K562 (cell line): ENCODE results near the gene NPFF. TPM values are rescaled to one million over a fixed set of nuclear protein-coding genes. Genes with fewer than 3 reads are reported as not detected.

Experiments used
- ARNT ChIP-seq, 2 experiments: fragments of 450-650 bp; IDR thresholded peaks; 2 replicates each; pipeline ENCODE4 v1.6.1; 2016; ENCODE audit warnings: mild to moderate bottlenecking in 1 of 2
- ATF3 ChIP-seq, 2 experiments: fragments of 450-650 bp in 1 of 2; sonication (generic) in 1 of 2; formaldehyde crosslinking in 1 of 2; IDR thresholded peaks in 1 of 2; conservative IDR thresholded peaks in 1 of 2; 2 replicates each; pipeline versions ENCODE4 v1.6.1 to v1.8.1; 2016 to 2023; ENCODE audit warnings: mild to moderate bottlenecking in 2 of 2, moderate library complexity in 2 of 2, inconsistent platforms in 1 of 2, missing genetic modification reagents in 1 of 2
- ATF4 ChIP-seq: fragments of 450-650 bp; formaldehyde crosslinking; IDR thresholded peaks from 2 replicates; pipeline ENCODE4 v1.4.0; 2022; ENCODE audit warnings: mild to moderate bottlenecking, moderate library complexity
- CUX1 ChIP-seq: fragments of 200-800 bp; sonication (Bioruptor generic); IDR thresholded peaks from 2 replicates; pipeline ENCODE4 v1.6.1; 2016; ENCODE audit warnings: missing genetic modification characterization, missing compliant biosample characterization
- CXXC5 ChIP-seq: fragments of 250-450 bp; sonication (Bioruptor Pico); IDR thresholded peaks from 2 replicates; pipeline ENCODE4 v1.8.0; 2022; ENCODE audit warnings: inconsistent platforms, mild to moderate bottlenecking, moderate library complexity
- DACH1 ChIP-seq: fragments of 450-650 bp; IDR thresholded peaks from 2 replicates; pipeline ENCODE4 v1.6.1; 2018; ENCODE audit not compliant: partially characterized antibody
- E2F5 ChIP-seq: sonication (generic); formaldehyde crosslinking; IDR thresholded peaks from 2 replicates; pipeline ENCODE4 v1.8.0; 2022; ENCODE audit warnings: mild to moderate bottlenecking, missing genetic modification reagents
- GABPA ChIP-seq: fragments of 200-800 bp; sonication (Bioruptor generic); conservative IDR thresholded peaks from 2 replicates; pipeline ENCODE4 v1.6.1; 2016; ENCODE audit warnings: low read depth, missing genetic modification characterization, missing compliant biosample characterization
- JUND ChIP-seq, 2 experiments: IDR thresholded peaks; 2 replicates in 1 of 2; 3 replicates in 1 of 2; pipeline ENCODE4 v1.6.1; 2011; ENCODE audit warnings: borderline replicate concordance in 2 of 2, low read depth in 2 of 2, low read length in 2 of 2, improper control_type of control experiment in 1 of 2, missing biosample characterization in 1 of 2, missing genetic modification characterization in 1 of 2, missing genetic modification reagents in 1 of 2
- MAX ChIP-seq: sonication (generic); formaldehyde crosslinking; IDR thresholded peaks from 2 replicates; pipeline ENCODE4 v1.9.0; 2022; ENCODE audit warnings: mild to moderate bottlenecking, missing genetic modification reagents
- SNIP1 ChIP-seq: fragments of 450-650 bp; IDR thresholded peaks from 2 replicates; pipeline ENCODE4 v1.7.1; 2017; ENCODE audit warnings: low read depth, mild to moderate bottlenecking
- SNRNP70 ChIP-seq: fragments of 200-400 bp; formaldehyde crosslinking; optimal IDR thresholded peaks from 2 replicates; pipeline ENCODE3; 2017; ENCODE audit warnings: low read depth, low read length
- TFAP4 ChIP-seq: sonication (generic); formaldehyde crosslinking; IDR thresholded peaks from 2 replicates; pipeline ENCODE4 v1.8.0; 2022; ENCODE audit warnings: missing genetic modification reagents, mild to moderate bottlenecking, moderate library complexity, borderline replicate concordance
- U2AF1 ChIP-seq: fragments of 200-400 bp; formaldehyde crosslinking; optimal IDR thresholded peaks from 2 replicates; pipeline ENCODE3; 2017; ENCODE audit warnings: mild to moderate bottlenecking, low read depth, low read length, moderate library complexity
- ZBTB17 ChIP-seq: fragments of 450-650 bp; formaldehyde crosslinking; IDR thresholded peaks from 2 replicates; pipeline ENCODE4 v1.4.0; 2020; ENCODE audit warnings: mild to moderate bottlenecking
- ZNF766 ChIP-seq: fragments of 200-800 bp; sonication (Bioruptor generic); conservative IDR thresholded peaks from 2 replicates; pipeline ENCODE4 v1.6.1; 2016; ENCODE audit warnings: missing genetic modification characterization, missing compliant biosample characterization
- polyA plus RNA-seq, 8 experiments: library from polyadenylated mRNA; depleted of rRNA in 4 of 8; stranded (reverse) in 5 of 8; unstranded in 3 of 8; fragments of >200 nt; fragmentation: Nextera tagmentation in 2 of 8; fragmentation: Illumina TruSeq in 1 of 8; extraction: Ambion mirVana in 2 of 8; extraction: Trizol in 1 of 8; gene quantifications; 2 replicates each; pipeline versions ENCODE4 v1.2.1 to v1.2.3, GENCODE V29; 2011 to 2014; ENCODE audit warnings: inconsistent platforms in 1 of 8, missing spikeins in 1 of 8
- total RNA-seq, 7 experiments: library from RNA; depleted of rRNA in 6 of 7; stranded (reverse); fragments of >200 nt in 6 of 7; fragmentation: Illumina TruSeq in 2 of 7; extraction: Trizol in 2 of 7; gene quantifications; 2 replicates each; pipeline versions ENCODE4 v1.2.1 to v1.2.3, GENCODE V29; 2011 to 2021; ENCODE audit warnings: low replicate concordance in 1 of 7

NPFF gene
- total and polyA plus RNA-seq, 9 of the 15 experiments (the other 6 are each of a cell fraction or from before 2014, with no cell fraction given) = 0.15 to 1.2 (median 0.55) TPM; not detected in 6

GRCh38 chr12:53500776-53501614 is 6.3 kb downstream of the NPFF start, which contains the start of gene TARBP2 (continued):
- TF ChIP-seq E2F5 (CRISPR knock-in tag) (peak; percentile 70; the same call in 1 of the 2 replicates), CUX1 (no peak), CXXC5 (CRISPR knock-in tag) (peak; percentile 90), MAX (peak; percentile 86), ZNF766 (CRISPR knock-in tag) (peak; percentile 85), U2AF1 (peak; percentile 24), TFAP4 (CRISPR knock-in tag) (peak; percentile 98), SNIP1 (no peak), ATF3 (IDR thresholded peaks at IDR 0.05) (no peak), ATF3 (CRISPR knock-in tag; conservative IDR thresholded peaks at IDR 0.05) (peak; percentile 78; the same call in 1 of the 2 replicates), ATF4 (CRISPR knock-in tag) (peak; percentile 73; the same call in 1 of the 2 replicates), ZBTB17 (CRISPR knock-in tag) (peak; percentile 80), JUND (IDR thresholded peaks at IDR 0.05; ENCODE audit: borderline replicate concordance, low read depth, low read length) (peak; percentile 57), JUND (tag; IDR thresholded peaks at IDR 0.05; ENCODE audit: borderline replicate concordance, low read depth, low read length) (peak; percentile 67; the same call in 1 of the 3 replicates), ARNT (IDR thresholded peaks at IDR 0.05) (peak in 1 of 2 experiments; percentile 98; a peak in 2 of 4 replicates), GABPA (peak; percentile 60), SNRNP70 (no peak), DACH1 (peak; percentile 22)
